Kidney (tissue), 14 donors: ENCODE results near the gene GRSF1. TPM values are rescaled to one million over a fixed set of nuclear protein-coding genes. Genes with fewer than 3 reads are reported as not detected.

ENCODE experiments used
- DNase-seq, 5 donors: peaks; one replicate each; pipeline ENCODE4 v3.0.0-alpha.2; 2013 to 2020
- FAIRE-seq: peaks from 2 replicates; lab custom pipeline; 2012; peaks lifted over from hg19 to GRCh38; lab: Jason Lieb, UNC
- H3K27ac ChIP-seq, 2 donors: one replicate each; pipeline ENCODE4 v1.7.0; 2013; ENCODE audit warnings: low read depth in 2 of 2, low read length in 2 of 2, inconsistent platforms in 1 of 2
- H3K27me3 ChIP-seq: one replicate; pipeline ENCODE4 v1.7.1; 2013; ENCODE audit warnings: low read length, inconsistent platforms; ENCODE audit not compliant: control insufficient read depth, insufficient read depth
- H3K36me3 ChIP-seq, 3 donors: one replicate each; pipeline versions ENCODE4 v1.7.0 to v1.7.1; 2013; ENCODE audit warnings: low read length in 3 of 3, control low read depth in 1 of 3, inconsistent platforms in 1 of 3; ENCODE audit not compliant: insufficient read depth in 3 of 3, control insufficient read depth in 2 of 3
- H3K4me1 ChIP-seq, 3 donors: one replicate each; pipeline versions ENCODE4 v1.7.0 to v1.7.1; 2013; ENCODE audit warnings: low read length in 3 of 3, inconsistent platforms in 1 of 3, low read depth in 1 of 3; ENCODE audit not compliant: control insufficient read depth in 2 of 3, insufficient read depth in 2 of 3
- H3K4me3 ChIP-seq, 3 donors: one replicate each; pipeline versions ENCODE4 v1.7.0 to v1.8.1; 2013; ENCODE audit warnings: low read length in 3 of 3, control low read depth in 1 of 3, inconsistent platforms in 1 of 3
- H3K9ac ChIP-seq, 3 donors: one replicate each; pipeline versions ENCODE4 v1.7.0 to v1.7.1; 2013; ENCODE audit warnings: low read length in 3 of 3, control low read depth in 1 of 3, inconsistent platforms in 1 of 3
- H3K9me3 ChIP-seq, 3 donors: one replicate each; pipeline versions ENCODE4 v1.7.0 to v1.7.1; 2013; ENCODE audit warnings: low read length in 3 of 3, control low read depth in 1 of 3, inconsistent platforms in 1 of 3; ENCODE audit not compliant: control insufficient read depth in 2 of 3, insufficient read depth in 1 of 3
- CTCF ChIP-seq: IDR thresholded peaks from 3 replicates; pipeline ENCODE4 v1.5.1; 2012; ENCODE audit warnings: mild to moderate bottlenecking, moderate library complexity, borderline replicate concordance; ENCODE audit not compliant: insufficient read depth; ENCODE audit errors: extremely low read depth
- intact Hi-C: fragments of 100-400 bp; cut with DNase I; formaldehyde crosslinking; loops from one replicate; pipeline ENCODE4 v1.11.1; 2022
- polyA plus RNA-seq: library from polyadenylated mRNA; stranded (reverse); fragments of 350-450 nt; fragmentation: Illumina TruSeq; extraction: RNeasy Lipid Tissue Mini Kit (QIAGEN cat#74804); gene quantifications from one replicate; pipeline ENCODE4 v1.2.3, GENCODE V29; 2014; ENCODE audit warnings: low read depth, low replicate concordance; ENCODE audit not compliant: insufficient read depth
- total RNA-seq: library from RNA; stranded (reverse); fragmentation: NEBNext Ultra II Directional; extraction: Animal tissue kit (Norgen Biotek cat#: 25700); gene quantifications from one replicate; pipeline ENCODE4 v1.2.1, GENCODE V29; 2021
- donor health status: control.
- donor health status: control.
- donor health status: control.
- donor health status: control.
- donor health status: control.
- donor health status: DM: yes; HTN: yes; CAD: no.
- donor health status: Normal renal cell carcinoma (clear cell type).

Gene GRSF1
- total and polyA plus RNA-seq, 2 donors from 2014 or later, result 56.6 to 64.9 TPM

- no peaks in the 10 kb centered on the region for H3K27me3 ChIP-seq
- TF ChIP-seq CTCF, result no peak
- DNase-seq, result no peak
- no peak overlapping the region for H3K9ac ChIP-seq
- no peaks in the 10 kb centered on the region for H3K36me3 ChIP-seq
- no peaks in the 10 kb centered on the region for H3K9me3 ChIP-seq
- no peak overlapping the region for H3K4me3 ChIP-seq
- FAIRE-seq, result no peak
- intact Hi-C loops, result no loop called here
- H3K27ac ChIP-seq, result no peak overlapping the region
- H3K4me1 ChIP-seq, result no peaks in the 10 kb centered on the region
Measured at GRCh38 chr4:70855464-70855863, 15.8 kb upstream of the GRSF1 start.

GRCh38 chr4:70849291-70849690, 9.6 kb upstream of the GRSF1 start:
- Histone ChIP-seq H3K9ac (no peak overlapping the region), H3K27me3 (no peaks in the 10 kb centered on the region), H3K4me3 (no peak overlapping the region), H3K4me1 (no peaks in the 10 kb centered on the region), H3K36me3 (no peaks in the 10 kb centered on the region), H3K9me3 (no peaks in the 10 kb centered on the region), H3K27ac (no peak overlapping the region)
- DNase-seq (no peak), FAIRE-seq (no peak)
- intact Hi-C loops, result no loop called here
- no peak for TF ChIP-seq CTCF

GRCh38 chr4:70844180-70844579, 4.5 kb upstream of the GRSF1 start:
- H3K27ac ChIP-seq, result no peak overlapping the region

More at GRCh38 chr4:70844180-70844579, 4.5 kb upstream of the GRSF1 start:
- Histone ChIP-seq H3K4me3 (no peak overlapping the region), H3K4me1 (no peaks in the 10 kb centered on the region), H3K9ac (no peak overlapping the region), H3K36me3 (no peaks in the 10 kb centered on the region), H3K9me3 (no peaks in the 10 kb centered on the region), H3K27me3 (no peaks in the 10 kb centered on the region)
- intact Hi-C loops, result no loop called here
- no peak for TF ChIP-seq CTCF
- no peak for FAIRE-seq
- DNase-seq, result no peak
